Measurements from ENCODE around the gene CTDSPL.

CTDSPL gene

DNA sequence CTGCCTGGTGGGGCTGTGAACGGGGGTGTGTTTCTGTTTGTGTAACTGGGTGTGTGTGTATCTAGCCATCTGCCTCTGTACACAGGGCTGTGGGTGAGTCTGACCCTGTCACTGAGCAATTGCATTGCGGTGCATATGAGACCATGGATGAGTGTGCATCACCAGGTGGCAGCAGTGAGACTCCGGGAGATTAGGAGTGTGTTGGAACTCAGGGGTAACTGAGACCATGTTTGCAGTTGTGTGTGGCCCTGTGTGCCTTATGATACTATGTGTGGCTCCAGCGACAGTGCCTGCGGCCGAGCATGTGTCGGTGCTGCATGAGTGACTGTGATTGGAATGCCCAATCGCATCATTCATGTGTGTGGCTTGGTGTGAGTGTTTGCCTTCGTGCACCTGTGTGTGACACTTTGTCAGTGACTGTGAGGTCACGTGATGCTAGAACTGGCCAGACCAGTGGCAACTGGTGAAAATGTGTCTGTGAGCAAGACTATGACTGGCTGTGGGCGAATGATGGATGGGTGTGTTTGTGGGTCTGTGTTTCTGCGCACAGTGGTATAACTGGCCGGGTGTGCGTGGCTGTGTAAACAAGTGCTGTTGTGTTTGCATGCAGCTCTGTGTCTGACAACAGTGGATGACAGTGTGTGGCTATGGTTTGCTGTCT lies 142.9 kb downstream of the CTDSPL start:
- peak overlapping the region in 11 of 21 experiments; percentile 4 to 69 (median 33) for H3K27ac ChIP-seq
- no peak overlapping the region for H3K4me3 ChIP-seq

GRCh38 chr3:38005076-38006020 lies 143.7 kb downstream of the CTDSPL start:
- H3K27ac ChIP-seq: peak overlapping the region in 5 of 21 experiments; percentile 8 to 57 (median 17)
- H3K4me3 ChIP-seq: no peak overlapping the region

DNA sequence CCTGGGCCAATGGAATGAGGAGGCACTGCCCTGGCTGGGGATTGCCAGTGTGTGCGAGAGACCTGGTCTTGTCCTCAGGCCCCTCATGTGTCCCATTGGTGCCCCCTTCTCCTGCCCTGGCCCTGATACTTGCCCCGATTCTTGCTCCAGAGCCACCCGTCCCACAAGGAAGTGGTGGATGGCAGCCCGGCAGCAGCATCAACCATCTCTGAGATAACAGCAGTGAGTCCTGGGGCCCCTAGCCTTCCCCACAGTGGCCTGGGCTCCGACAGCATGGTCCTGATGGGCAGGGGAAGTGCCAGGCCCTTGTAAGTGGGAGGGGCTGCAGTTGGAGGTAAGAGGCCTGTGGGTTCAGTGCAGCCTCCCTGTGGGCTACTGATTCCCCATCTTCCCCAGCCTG lies 144.4 kb downstream of the CTDSPL start:
- peak overlapping the region in 3 of 21 experiments; percentile 8 to 36 (median 25) for H3K27ac ChIP-seq
- H3K4me3 ChIP-seq: no peak overlapping the region

DNA sequence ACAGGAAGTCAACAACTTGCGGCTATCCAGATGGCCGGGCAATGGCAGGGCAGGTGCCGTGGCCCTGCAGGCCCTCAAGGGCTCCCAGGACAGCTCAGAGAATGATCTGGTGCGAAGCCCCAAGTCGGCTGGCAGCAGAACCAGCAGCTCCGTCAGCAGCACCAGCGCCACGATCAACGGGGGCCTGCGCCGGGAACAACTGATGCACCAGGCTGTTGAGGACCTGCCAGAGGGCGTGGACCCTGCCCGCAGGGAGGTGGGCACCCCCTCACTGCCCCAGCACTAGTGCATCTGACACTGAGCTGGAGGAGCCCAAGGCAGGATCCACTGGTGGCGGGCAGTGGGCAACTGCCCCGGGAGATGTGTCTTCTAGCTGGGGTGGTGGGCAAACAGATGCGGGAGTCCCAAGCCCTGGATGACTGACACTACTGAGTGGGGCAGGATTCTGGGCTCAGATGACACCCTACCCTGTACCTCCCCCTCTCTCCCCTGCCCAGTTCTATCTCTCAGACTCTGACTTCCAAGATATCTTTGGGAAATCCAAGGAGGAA lies 144.8 kb downstream of the CTDSPL start:
- Histone ChIP-seq H3K27ac (peak overlapping the region in 1 of 21 experiments; percentile 25), H3K4me3 (no peak overlapping the region)

GRCh38 chr3:38007754-38008090 lies 146.0 kb downstream of the CTDSPL start:
- Histone ChIP-seq H3K4me3 (no peak overlapping the region), H3K27ac (no peak overlapping the region)

DNA sequence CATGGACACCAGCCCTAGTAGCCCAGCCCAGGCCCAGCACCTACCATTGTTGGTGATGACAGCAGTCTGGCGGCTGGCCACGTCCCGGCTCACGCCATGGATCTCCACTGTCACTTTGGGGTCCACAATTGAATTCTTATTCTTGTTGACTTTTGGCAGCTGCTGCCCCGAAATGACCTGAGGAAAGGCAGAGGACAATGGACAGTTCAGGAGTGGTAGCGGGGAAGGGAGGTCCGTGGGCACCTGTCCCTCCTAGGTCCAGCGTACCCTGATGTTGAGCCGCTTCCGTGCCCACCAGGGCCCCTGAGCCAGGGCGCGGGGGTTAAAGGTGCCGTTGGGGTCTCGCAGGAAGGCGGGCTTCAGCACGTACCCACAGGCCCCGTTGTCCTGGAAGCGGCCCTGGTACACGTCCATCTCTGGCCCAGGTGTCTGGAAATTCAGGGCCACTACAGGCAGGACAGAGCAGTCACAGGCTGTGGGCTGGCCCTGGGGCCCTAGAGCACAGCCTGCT lies 146.6 kb downstream of the CTDSPL start:
- Histone ChIP-seq H3K27ac (no peak overlapping the region), H3K4me3 (no peak overlapping the region)

DNA sequence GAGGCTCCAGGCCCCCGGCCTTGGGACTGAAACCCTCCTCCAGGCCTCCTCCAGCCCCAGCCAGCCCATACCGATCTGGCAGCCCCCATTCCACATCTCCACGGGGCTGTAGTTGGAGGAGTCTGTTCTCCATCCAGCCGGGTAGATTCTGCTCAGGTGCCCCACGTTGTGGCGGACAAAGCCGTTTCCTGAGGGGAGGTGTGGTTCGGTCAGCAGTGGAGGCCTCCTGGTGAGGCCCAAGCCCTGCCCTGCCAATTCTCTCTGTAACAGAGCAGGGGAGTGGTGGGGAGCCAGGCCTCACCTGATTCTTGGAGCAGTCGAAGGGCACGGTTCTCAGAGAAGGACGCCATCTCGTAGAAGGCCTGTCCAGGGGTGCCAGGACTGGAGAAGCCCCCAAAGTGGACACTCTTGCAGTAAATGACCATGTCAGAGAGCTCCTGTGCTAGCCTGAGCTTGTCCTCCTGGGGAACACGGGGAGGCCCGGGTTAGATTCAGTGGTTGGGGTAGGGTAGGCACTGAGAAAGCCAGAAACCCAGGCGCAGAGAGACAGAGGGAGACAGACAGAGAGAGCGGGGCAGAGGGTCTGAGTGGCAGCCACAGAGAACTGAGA lies 147.4 kb downstream of the CTDSPL start:
- Histone ChIP-seq H3K4me3 (no peak overlapping the region), H3K27ac (peak overlapping the region in 1 of 21 experiments; percentile 17)

DNA sequence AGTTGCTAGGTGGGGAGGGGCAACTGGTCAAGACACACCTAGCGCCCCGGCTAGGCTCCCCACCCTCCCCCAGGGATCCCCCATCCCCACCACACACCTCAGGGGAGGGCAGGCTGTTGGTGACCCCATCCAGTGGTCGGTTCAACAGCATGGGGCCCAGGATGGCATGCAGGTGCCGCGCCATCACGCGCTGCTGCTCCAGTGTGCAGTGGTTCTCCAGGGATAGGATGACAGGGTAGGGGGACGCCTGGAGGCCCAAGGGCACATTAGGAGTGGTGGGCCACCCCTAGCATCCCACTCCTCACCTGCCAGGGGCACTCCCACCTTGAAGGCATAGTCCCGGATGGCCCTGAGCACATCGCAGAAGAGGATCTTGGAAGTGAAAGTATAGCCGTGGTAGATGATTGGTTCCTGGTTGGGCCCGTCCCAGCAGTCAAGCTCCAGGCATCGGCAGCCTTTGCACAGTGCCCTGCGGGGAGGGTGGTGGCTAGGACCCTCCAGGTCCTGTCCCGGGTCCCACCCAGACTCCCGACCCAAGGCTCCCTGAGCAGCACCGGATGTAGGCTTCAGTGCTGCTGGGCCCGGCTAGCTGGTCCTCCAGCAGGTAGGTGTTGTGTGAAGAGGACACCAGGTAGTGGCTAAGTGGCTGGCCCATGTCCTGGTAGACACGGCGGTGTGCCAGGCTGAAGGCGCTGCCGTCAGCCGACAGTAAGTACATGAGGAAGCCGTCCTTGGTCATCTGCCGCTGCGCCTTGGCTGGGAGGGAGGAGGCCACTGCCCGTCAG lies 148.3 kb downstream of the CTDSPL start:
- no peak overlapping the region for H3K4me3 ChIP-seq
- peak overlapping the region in 2 of 21 experiments; percentile 17 to 47 for H3K27ac ChIP-seq

DNA sequence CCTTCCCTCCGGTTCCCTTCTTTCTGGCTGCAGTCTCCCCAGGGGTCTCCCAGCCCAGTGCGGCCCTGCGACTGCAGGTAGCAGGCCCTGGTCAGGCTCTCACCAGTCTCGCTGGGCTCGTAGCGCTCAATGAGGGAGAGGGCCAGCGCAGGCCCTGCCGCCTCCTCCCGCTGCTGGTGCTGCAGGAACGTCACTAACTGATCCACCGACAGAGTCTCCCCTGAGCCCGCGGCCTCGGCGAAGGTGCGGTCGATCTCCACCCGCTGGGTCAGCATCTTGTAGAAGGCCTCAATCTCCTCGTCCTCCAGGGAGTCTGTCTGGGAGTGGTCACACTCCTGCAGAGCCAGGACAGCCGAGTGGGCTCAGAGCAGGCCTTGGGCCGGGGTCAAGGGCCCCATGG lies 149.4 kb downstream of the CTDSPL start:
- Histone ChIP-seq H3K27ac (no peak overlapping the region), H3K4me3 (no peak overlapping the region)

- H3K4me3 ChIP-seq: no peak overlapping the region
- no peak overlapping the region for H3K27ac ChIP-seq
Observed at GRCh38 chr3:38015485-38015884, 153.8 kb downstream of the CTDSPL start.

DNA sequence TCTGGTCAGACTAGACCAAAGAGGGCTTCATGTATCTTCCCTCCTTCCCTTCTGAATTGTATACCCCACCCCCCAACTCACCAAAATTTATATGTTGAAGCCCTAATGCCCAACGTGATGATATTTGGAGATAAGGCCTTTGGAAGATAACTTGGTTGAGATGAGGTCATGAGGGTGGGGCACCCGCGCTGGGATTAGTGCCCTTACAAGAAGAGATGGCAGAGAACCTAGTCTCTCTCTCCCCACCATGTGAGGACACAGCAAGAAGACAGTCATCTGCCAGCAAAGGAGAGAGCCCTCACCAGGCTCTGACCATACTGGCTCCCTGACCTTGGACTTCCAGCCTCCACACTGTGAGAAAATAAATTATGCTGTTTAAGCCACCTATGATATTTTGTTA lies 154.3 kb downstream of the CTDSPL start:
- no peak overlapping the region for H3K4me3 ChIP-seq
- H3K27ac ChIP-seq: no peak overlapping the region

DNA sequence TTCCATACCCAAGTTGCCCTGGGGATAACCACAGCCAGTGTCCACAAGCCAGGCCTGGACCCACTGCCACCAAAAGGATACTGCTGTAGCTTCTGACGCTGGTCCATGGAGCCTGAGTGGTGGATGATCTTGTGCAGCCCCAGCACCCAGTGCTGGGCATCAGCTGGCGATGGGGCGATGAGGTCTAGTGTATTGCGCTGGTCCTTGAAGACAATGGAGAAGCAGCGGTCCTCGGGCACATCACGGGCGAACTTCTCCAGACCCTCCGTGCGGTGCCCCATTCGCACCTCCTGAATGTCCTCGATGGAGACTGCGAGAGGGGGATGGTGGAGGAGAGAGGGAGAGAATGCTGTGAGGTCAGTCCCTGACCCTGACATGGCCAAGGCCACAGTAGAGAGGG lies 154.7 kb downstream of the CTDSPL start:
- Histone ChIP-seq H3K4me3 (no peak overlapping the region), H3K27ac (no peak overlapping the region)

DNA sequence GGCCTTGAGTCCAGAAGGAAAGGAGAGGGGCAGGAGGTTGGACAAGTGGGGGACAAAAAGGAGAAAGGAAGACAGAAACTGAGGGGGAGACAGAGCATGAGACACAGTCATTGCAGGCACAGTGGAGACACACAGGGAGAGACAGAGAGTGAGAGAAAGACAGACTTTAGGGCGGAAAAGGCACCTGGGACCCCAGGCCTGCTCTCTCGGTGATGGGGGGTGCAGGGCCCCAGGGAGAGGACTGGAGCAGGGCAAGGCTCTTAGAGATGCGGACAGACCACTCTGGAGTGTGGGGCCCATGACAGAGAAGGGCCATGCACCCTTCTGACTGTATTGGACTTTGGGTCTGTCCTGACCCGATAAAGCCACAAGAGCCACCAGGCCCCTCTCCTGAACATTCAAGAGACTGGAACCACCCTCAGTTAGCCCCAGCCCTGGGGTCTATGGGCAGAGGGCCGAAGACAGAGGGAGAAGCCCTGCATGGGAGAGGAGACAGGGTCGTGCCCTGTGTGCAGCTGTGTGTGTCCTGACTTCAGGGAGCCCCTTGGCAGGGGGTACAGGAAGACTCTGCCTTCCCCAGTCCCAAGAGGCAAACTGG lies 155.3 kb downstream of the CTDSPL start:
- Histone ChIP-seq H3K4me3 (no peak overlapping the region), H3K27ac (no peak overlapping the region)

GRCh38 chr3:38017445-38018295 lies 156.0 kb downstream of the CTDSPL start:
- no peak overlapping the region for H3K4me3 ChIP-seq
- no peak overlapping the region for H3K27ac ChIP-seq

GRCh38 chr3:38018296-38019266 lies 156.9 kb downstream of the CTDSPL start:
- no peak overlapping the region for H3K4me3 ChIP-seq
- H3K27ac ChIP-seq: no peak overlapping the region

DNA sequence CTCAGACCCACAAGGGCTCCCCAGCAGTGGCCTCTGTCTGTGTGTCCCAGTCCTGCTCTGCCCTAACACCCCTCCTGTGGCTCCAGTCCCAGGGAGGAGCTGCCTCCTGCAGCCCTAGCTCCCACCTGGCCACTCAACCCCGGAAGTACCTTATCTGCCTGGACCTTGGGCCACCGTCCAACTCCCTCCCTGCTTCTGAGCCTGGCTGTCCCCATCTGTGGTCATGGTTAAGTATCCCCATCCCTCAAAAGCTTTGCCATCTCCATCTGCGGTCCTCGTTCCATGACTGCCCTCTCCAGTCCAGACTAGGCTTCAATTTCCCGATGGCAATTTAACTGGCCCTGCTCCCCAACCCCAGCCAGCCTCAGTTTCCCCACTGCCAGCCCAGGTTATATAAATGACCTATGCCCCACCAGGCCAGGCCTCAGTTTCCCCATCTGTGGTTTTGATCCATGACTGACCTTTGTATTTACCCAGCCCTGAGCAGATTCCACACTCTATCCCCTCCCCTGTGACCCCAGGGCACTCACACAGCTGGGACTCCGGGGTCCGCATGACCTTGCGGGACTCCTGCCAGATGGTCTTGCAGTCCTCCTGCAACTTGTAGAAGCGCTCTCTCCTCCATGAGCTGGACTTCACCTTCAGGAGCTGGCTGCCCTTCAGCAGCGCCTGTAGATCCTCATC lies 158.1 kb downstream of the CTDSPL start:
- no peak overlapping the region for H3K27ac ChIP-seq
- H3K4me3 ChIP-seq: no peak overlapping the region

Data from skin epidermis (tissue), 12 donors.